ENCODE measurements around the gene PLD5. TPM values are rescaled to one million over a fixed set of nuclear protein-coding genes. Genes with fewer than 3 reads are reported as not detected.

The PLD5 gene
- polyA plus RNA-seq, 3 donors: not detected

DNA sequence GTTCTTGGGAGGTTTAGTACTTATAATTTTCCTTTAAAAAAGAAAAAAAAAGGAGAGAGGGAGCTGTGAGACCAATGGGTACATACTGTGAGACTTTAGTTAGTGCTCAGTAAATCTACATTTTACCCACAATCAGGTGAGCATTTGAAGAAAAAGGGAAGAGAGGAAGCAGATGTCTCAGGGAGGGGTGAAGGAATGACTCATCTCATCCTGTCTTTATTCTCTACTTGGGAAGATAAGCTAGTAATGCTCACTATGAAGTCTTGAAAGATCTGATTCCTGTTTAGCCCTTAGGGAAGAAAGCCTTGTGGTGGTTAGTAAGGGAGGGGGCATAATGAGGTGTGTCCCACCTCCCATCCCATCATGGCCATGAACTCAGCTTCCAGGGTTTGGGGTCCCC lies 112.6 kb downstream of the PLD5 start:
- DNase-seq: no peak
- H3K4me1 Mint-ChIP-seq: no peaks in the 10 kb centered on the region
- H3K9ac ChIP-seq (ENCODE audit: insufficient read depth, low read length, poor library complexity, severe bottlenecking): no peak overlapping the region
- H3K27me3 Mint-ChIP-seq (ENCODE audit: low read depth in 3 of 3): peaks cover 0 to 2% (median 0%) of the 10 kb centered on the region in 3 donors
- no peak overlapping the region for H3K27ac Mint-ChIP-seq
- no peaks in the 10 kb centered on the region for H3K36me3 ChIP-seq (replicated peaks in 1 of 2; ENCODE audit: control insufficient read depth in 1 of 2, insufficient read depth in 2 of 2, low read length in 2 of 2)
- peaks cover 2 to 27% (median 8%) of the 10 kb centered on the region in 7 donors for H3K9me3 Mint-ChIP-seq
- no peaks in the 10 kb centered on the region for H4K20me1 ChIP-seq (ENCODE audit: insufficient read depth, low read length)
- peaks cover 0 to 5% of the 10 kb centered on the region in 2 donors for H3K9me3 ChIP-seq (replicated peaks in 1 of 2; ENCODE audit: control insufficient read depth in 1 of 2, insufficient read depth in 1 of 2, low read length in 2 of 2)
- no peaks in the 10 kb centered on the region for H3K27me3 ChIP-seq (ENCODE audit: control insufficient read depth in 2 of 2, insufficient read depth in 2 of 2, low read length in 2 of 2)
- no peaks in the 10 kb centered on the region for H3K79me2 ChIP-seq (ENCODE audit: insufficient read depth, low read length)
- H3K4me3 Mint-ChIP-seq: no peak overlapping the region
- TF ChIP-seq, protein P1, sequence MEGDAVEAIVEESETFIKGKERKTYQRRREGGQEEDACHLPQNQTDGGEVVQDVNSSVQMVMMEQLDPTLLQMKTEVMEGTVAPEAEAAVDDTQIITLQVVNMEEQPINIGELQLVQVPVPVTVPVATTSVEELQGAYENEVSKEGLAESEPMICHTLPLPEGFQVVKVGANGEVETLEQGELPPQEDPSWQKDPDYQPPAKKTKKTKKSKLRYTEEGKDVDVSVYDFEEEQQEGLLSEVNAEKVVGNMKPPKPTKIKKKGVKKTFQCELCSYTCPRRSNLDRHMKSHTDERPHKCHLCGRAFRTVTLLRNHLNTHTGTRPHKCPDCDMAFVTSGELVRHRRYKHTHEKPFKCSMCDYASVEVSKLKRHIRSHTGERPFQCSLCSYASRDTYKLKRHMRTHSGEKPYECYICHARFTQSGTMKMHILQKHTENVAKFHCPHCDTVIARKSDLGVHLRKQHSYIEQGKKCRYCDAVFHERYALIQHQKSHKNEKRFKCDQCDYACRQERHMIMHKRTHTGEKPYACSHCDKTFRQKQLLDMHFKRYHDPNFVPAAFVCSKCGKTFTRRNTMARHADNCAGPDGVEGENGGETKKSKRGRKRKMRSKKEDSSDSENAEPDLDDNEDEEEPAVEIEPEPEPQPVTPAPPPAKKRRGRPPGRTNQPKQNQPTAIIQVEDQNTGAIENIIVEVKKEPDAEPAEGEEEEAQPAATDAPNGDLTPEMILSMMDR (IDR thresholded peaks at IDR 0.05): no peak
- H2AFZ ChIP-seq (ENCODE audit: insufficient read depth, low read depth, low read length, poor library complexity, severe bottlenecking): no peak overlapping the region
- H3K4me2 ChIP-seq (replicated peaks; ENCODE audit: extremely low read depth, low read length, poor library complexity, severe bottlenecking): no peak overlapping the region
- no peak overlapping the region for H3K27ac ChIP-seq (ENCODE audit: low read depth in 1 of 2, low read length in 2 of 2)
- H3K36me3 Mint-ChIP-seq: no peaks in the 10 kb centered on the region
- intact Hi-C loops (cut with micrococcal nuclease): no loop called here
- H3K4me3 ChIP-seq (replicated peaks in 1 of 3; ENCODE audit: low read depth in 2 of 3, low read length in 3 of 3): no peak overlapping the region
- no peaks in the 10 kb centered on the region for H3K4me1 ChIP-seq (ENCODE audit: control insufficient read depth in 1 of 2, insufficient read depth in 2 of 2, low read length in 2 of 2)

DNA sequence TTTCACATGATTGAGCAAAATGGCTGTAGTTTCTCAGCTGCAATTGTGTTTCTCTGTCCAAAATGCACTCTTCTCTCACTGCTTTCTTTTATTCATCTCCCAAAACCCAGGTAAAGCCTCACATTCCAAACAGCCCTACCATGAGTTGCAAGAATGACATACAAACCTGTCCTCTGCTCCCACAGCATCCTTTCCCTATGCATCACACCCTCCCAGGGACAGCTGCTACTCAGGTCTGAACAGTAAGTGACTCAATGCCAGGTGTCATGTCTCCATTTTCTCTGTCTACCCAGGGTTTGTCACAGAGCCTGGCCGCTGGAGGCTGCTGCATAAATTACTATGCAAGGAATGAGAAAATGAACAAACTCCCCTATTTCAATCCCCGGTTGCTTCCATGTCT lies 118.5 kb downstream of the PLD5 start:
- no peak overlapping the region for H3K4me3 ChIP-seq (replicated peaks in 1 of 3; ENCODE audit: low read depth in 2 of 3, low read length in 3 of 3)
- peaks cover 0 to 5% of the 10 kb centered on the region in 2 donors for H3K9me3 ChIP-seq (replicated peaks in 1 of 2; ENCODE audit: control insufficient read depth in 1 of 2, insufficient read depth in 1 of 2, low read length in 2 of 2)
- Mint-ChIP-seq H3K27ac (no peak overlapping the region), H3K4me1 (no peaks in the 10 kb centered on the region), H3K9me3 (peaks cover 2 to 28% (median 9%) of the 10 kb centered on the region in 7 donors), H3K36me3 (no peaks in the 10 kb centered on the region), H3K4me3 (no peak overlapping the region), H3K27me3 (ENCODE audit: low read depth in 3 of 3) (peaks cover 0 to 3% (median 0%) of the 10 kb centered on the region in 3 donors)
- no peak overlapping the region for H3K9ac ChIP-seq (ENCODE audit: insufficient read depth, low read length, poor library complexity, severe bottlenecking)
- no peak overlapping the region for H3K27ac ChIP-seq (ENCODE audit: low read depth in 1 of 2, low read length in 2 of 2)
- intact Hi-C loops (cut with micrococcal nuclease): no loop called here
- no peaks in the 10 kb centered on the region for H4K20me1 ChIP-seq (ENCODE audit: insufficient read depth, low read length)
- no peaks in the 10 kb centered on the region for H3K79me2 ChIP-seq (ENCODE audit: insufficient read depth, low read length)
- 100% methylated on average over 1 of the region's 2 CpGs for WGBS (ENCODE audit: insufficient coverage)
- no peaks in the 10 kb centered on the region for H3K27me3 ChIP-seq (ENCODE audit: control insufficient read depth in 2 of 2, insufficient read depth in 2 of 2, low read length in 2 of 2)
- H3K36me3 ChIP-seq (replicated peaks in 1 of 2; ENCODE audit: control insufficient read depth in 1 of 2, insufficient read depth in 2 of 2, low read length in 2 of 2): no peaks in the 10 kb centered on the region
- H3K4me2 ChIP-seq (replicated peaks; ENCODE audit: extremely low read depth, low read length, poor library complexity, severe bottlenecking): no peak overlapping the region
- DNase-seq: no peak
- TF ChIP-seq, protein P1 (IDR thresholded peaks at IDR 0.05): no peak
- no peak overlapping the region for H2AFZ ChIP-seq (ENCODE audit: insufficient read depth, low read depth, low read length, poor library complexity, severe bottlenecking)
- H3K4me1 ChIP-seq (ENCODE audit: control insufficient read depth in 1 of 2, insufficient read depth in 2 of 2, low read length in 2 of 2): no peaks in the 10 kb centered on the region
